ENCODE data around the gene ZNF423.

The ZNF423 gene

DNA sequence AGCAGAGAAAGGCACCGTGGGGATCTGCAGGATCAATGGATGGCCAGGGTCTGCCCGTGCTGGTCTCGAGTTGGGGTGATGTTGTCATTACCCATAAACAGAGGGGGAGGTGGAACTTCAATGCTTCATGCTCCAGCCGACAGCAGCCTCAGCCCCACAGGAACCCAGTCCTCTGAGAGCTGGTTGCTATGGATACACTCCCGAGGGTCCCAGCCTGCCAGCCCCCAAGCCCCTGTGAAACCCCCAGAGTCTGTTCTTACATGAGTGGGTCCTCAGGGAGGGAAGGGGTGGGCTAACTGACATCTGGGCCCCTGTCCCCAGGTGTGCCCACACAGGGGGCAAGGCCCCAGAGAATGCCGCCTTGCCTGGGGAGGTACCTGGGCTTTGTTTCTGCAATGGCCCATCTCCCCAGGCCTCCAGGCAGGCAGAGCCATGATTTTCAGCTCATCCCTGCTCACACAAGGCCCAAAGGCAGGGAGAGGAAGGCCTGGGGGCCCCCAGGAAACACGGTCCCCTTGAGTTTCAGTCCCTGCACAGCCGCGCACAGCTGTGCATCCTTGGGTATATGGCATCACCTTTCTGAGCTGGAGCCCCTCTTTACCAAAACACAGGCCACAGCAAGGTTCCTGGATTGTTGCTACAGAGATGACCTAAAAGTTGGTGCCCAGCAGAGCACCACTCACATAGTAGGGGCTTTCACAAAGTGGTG lies 223.7 kb downstream of the ZNF423 start:
- DNase-seq (ENCODE audit: extremely low read depth in 1 of 2, low read depth in 1 of 2), result no peak

DNA sequence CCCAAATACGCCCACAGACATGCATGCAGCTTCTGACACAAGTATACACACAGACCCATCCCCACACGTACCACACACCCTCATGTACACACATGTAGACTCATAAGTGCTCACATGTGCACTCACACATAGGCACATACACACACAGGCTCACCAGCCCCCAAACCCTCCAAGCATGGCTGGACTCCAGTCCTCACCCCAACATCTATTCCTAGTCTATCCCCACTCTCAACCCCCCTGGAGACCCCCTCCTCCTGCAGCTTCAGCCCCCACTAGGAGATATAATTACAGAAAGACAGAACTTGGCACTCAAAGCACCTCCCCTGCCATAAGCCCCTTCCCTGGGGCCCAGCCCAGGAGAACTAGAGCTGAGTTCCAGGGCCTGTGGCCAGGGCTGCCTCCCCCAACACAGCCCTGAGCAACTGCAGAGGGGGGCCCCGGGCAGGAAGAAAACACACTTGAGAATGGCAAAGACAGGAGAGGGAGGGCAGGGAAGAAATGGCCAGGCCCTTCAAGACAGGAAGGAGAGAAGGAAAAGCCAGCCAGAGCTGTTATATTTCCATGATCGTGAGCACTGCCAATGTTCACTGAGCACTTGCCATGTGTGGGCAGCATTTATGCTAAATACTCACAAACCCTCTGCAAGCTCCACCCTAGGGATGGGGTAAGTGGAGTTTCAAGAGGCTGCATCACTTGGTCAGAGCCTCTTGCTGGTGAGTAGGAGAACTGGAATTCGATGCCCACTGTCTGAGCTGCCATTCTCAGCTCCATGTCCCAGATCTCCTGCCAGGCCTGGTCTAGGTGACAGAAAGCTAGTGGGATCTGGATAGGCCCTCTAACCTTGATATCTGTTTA lies 224.5 kb downstream of the ZNF423 start:
- DNase-seq (ENCODE audit: extremely low read depth in 1 of 2, low read depth in 1 of 2), result no peak

DNA sequence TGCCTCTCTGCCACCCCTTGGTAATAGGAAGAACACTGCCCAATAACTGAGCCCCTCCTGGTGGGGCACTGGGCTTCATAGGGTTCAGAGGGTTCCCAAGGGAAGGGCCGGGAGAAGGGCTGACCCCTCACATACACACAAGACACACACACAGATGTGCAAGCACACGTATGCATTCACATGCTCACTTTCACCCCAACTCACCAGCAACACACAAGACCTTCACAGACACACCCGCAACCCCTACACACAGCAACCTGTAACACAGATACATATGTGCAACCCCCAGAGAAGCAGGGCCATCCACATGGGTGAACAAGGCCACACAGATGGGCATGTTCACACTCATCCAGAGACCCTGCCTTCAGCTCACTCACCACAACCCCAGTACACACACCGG lies 225.1 kb downstream of the ZNF423 start:
- no peak for DNase-seq (ENCODE audit: extremely low read depth in 1 of 2, low read depth in 1 of 2)

DNA sequence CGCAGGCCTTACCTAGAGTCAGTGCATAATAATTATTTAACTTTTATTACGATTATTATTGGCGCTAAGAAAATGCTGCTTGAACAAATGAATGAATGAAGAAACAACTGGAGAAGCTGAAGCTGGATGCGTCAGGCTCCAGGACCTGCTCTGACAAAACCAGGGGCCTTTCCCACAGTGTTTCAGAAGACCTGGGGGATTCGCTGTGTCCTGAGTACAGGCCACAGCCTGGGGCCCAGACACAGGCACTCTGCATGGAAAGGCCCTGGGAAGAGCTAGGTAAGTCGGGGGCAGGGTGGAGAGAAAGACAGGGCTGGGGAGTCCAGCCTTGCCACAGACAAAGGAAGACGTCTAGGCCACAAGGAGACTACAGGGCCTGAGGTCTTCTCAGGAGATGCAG lies 226.1 kb downstream of the ZNF423 start:
- DNase-seq (ENCODE audit: extremely low read depth in 1 of 2, low read depth in 1 of 2), result no peak

DNA sequence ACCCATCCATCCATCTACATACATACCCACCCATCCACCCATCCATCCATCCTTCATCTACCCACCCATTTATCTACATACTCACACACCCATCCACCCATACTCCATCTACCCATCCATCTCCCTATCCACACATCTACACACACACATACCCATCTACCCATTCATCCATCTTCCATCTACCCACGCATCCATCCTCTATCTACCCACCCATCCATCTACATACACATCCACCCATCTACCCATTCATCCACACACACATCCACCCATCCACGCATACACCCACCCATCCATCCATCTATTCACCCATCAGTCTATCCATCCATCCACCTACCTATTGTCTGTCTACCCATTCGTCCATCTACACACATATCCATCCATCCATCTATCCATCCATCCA lies 227.8 kb downstream of the ZNF423 start:
- DNase-seq (ENCODE audit: extremely low read depth in 1 of 2, low read depth in 1 of 2), result no peak

DNA sequence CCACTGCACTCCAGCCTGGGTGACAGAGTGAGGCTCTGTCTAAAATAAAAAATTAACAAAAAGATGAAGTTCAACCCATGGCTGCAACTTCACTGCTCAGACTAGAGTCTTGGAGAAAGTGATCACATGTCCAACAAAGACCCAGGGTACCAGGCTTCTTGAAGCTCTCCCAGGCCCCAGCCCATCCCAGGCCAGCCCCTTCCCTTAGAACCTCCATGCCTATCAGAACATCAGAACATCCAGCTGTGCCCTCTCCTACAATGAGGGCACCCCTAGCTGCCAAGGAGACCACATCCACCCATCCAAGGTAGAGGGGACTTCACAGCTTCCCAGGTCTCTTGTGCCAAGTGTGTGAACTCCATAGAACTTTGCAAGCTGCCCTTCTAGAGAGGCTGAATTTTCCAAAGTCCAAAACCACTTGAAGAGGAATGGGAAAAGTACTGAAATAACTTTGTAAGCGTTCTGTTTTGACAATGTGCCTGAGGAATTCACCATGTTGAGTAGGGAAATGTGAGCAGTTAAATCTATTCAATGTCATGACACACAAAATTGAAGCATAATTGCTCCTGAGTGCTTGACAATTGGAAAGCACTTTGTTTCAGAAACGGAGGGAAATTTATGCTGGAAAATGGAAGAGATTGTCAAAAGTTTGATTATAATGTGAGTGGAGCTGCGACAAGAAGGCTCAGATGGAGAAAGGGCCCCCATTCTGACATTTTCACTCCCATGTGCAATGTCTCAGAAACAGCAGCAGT lies 230.4 kb downstream of the ZNF423 start:
- no peak for DNase-seq (ENCODE audit: extremely low read depth in 1 of 2, low read depth in 1 of 2)

DNA sequence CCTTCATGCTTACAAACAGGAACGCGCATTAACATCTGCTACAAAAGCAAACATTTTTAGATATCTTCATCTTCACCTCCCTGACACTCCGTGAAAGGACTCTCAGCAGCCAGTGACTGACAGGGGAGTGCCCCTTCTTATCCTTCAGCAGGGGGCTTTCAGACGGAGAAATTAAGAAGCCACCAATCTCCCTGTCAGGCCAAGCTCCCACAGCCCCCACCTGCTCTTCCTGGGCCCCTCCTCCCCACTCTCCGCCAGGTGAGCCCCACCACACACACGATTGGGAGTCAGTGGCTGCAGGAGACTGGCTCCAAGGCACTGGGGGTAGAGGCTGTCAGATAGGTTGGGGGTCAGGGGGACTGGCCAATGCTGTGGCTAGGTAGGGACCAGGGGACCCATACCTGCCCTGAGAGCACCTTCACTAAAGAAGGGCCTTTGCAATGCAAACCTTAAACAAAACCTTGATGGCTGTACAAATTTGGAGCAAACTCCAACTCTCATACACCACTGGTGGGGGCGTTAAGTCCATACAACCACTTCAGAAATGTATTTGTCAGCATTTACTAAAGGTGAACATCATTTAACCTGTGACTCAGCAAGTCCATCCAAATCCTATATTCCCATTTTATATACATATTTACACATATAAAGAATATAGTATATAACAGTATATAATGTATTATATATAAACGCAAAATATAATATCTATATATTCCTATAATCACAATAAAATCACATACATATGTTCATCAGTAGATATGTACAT lies 232.2 kb downstream of the ZNF423 start:
- DNase-seq (ENCODE audit: extremely low read depth in 1 of 2, low read depth in 1 of 2), result no peak

DNA sequence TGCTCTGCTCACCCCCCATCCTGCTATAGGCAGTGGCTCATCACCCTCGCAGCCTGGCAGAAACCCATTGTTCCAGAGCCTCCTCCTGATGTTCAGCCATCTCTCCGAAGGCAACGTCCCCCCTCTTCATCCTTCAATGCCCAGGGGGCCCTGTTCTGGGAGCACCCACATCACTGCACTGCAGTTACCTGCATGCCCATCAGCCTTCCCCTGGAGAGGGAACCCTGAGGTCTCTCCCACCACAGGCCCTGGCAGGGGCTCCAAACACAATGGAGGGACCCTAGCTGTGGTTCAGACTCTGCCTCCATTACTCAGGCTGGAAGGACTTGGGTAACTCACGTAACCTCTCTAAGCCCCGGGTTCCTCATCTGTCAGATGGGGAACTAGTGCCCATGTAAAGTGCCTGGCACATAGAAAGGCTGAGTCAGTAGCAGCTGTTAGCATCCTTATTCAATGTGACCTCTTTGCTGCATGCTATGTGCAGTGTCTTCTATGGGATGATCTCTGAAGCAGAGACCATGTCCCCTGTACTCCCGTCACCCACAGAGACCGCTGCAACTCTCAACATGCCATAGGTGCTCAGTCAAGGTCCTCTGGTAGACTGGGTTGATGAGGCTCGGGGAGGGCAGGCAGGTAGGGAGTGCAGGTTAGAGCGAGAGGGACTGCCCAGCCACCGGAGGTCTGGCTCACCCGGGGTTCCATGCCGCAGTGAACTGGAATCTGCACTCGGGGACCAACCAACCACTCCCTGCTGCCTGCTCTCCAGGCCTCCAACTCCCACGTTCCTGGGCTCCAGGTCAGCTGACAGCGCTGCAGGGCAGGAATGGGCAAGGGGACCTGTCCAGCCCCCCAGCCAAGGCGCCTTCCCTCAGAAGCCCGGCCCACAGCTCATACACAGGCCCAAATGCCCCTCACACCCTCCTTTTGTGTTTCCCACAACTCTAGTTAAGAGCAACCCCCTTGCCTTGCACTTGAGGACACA lies 233.2 kb downstream of the ZNF423 start:
- no peak for DNase-seq (ENCODE audit: extremely low read depth in 1 of 2, low read depth in 1 of 2)

DNA sequence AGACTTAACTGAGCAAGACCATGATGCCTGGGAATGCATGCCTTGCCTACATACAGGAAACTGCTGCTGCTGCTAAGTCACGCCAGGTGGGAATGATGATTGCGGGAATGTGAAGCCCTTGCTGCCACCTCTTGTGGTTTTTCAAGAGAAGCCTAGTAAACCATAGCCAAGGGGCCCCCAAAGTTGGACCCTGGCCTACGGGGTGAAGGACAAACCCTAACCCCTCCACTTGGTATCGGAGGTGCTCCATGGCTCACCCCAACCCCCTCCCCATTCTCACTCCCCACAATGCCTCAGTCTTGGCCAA lies 233.9 kb downstream of the ZNF423 start:
- DNase-seq (ENCODE audit: extremely low read depth in 1 of 2, low read depth in 1 of 2), result no peak

DNA sequence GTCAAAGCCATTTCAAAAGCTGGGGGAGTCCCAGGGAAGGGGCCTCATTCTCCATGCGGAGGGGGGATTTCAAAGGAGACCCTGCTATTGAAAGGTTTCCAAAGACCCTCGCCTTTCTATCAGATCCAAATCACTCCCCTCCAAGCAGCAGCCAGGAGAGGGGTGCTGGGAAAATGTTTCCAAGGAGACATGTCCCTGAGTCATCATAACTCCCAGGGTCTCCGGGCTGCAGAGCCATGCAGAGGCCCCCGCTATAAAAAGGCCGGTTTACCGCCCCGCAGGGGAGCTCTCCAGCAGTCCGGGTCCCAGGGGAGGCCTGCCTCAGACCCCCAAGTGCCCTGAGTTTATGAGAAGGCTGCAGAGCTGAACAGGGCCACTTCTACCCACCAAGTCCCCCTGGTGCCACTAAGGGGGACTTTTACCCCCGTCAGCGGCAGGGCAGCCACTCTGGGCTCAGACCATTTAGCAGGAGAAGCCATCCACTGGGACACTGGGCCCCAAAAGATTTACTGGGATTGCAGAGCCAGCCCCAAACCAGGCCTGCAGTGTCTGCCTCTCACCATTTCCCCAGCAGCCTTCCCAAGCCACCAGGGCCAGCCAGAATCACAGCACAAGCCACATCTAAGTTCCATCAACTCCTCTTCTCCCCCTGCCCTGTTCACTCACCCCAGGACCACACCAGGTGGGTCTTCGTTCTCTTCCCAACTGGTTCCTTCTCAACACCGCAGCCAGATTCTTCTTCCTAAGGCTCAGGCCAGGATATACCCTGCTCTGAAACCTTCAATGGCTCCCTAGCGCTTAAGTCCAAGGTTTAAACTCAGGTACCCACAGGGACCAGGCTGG lies 234.4 kb downstream of the ZNF423 start:
- DNase-seq (ENCODE audit: extremely low read depth in 1 of 2, low read depth in 1 of 2), result no peak

DNA sequence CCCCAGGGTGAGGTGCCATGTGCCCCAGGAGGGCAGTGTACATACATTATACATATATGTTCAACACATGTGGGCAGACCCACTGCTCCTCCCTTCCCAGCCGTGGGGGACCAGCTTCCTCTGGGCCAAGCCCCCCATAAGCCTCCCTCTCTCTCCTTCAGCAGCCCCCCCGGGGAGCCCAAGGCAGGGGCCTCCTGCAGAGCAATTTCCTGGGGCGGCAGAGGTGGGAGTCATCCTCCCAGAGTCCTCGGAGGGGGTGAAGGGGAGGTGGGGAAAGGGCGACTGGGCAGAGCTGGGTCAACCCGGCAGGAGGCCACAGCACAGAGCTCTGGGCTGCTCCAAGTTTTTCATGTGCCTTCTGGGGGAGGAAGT lies 235.1 kb downstream of the ZNF423 start:
- DNase-seq (ENCODE audit: extremely low read depth in 1 of 2, low read depth in 1 of 2), result no peak

DNA sequence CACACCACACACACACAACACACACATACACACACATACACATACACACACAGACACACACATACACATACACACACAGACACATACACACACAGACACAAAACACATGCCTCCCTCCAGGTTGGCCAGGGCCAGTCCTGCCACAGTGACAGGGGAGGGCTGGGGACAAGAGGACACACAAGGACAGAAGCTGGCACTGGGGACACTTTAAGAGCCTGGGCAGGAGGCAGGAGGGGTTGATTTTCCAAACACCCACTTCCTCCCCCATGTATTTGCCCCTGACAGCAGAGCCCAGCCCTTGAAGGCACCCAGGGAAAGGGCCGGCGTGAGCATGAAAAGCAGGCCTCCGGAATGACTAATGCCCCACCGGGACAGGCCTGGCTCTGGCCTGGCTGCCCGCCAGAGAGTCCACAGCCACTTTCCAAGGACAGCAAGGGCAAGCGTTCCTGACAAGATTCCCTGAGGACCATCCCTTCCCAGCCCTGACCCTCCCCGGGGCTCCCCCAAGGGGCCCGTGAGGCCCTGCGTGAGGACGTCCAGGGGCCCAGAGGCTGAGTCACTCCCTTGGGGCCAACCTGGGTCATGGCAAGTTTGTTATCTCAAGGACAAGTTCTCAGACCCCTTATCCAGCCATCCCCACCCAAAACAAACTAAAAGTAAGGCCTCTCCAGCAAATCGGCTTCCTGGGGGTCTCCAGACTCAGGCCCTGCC lies 235.6 kb downstream of the ZNF423 start:
- DNase-seq (ENCODE audit: extremely low read depth in 1 of 2, low read depth in 1 of 2), result no peak

DNA sequence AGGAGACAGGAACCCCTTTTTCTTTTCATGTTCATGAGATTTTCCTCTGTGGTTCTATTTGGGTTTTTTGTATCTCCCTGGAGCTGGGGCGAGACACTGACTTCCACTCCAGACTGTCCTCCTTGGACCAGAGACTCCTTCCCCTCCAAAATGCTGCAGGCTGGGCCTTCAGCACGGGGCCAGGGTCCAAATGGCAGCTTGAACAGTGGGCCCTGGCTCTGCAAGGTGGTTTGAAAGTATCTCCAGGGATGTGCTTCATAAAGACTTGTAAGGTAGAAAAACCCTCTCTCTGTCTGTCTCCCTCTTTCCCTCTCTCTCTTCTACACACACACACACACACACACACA lies 236.1 kb downstream of the ZNF423 start:
- DNase-seq (ENCODE audit: extremely low read depth in 1 of 2, low read depth in 1 of 2), result no peak

DNA sequence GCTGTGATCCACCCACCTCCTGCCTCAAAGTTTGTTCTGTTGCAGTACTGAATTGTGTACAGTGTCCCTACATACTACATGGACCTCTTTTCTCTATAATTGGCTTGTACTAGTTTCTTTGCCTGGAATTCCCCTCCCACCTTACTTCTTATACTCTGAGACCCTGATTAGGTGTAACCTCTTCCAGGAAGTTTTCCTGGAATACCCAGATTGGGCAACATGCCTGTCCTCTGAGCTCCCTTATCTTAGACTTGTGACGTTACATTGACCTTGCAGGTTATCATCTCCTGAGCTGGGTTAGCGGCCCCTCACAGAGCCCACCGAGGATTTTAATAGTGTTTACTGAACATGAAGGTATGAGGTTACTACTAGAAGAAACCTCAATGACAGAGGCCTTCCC lies 237.0 kb downstream of the ZNF423 start:
- no peak for DNase-seq (ENCODE audit: extremely low read depth in 1 of 2, low read depth in 1 of 2)

DNA sequence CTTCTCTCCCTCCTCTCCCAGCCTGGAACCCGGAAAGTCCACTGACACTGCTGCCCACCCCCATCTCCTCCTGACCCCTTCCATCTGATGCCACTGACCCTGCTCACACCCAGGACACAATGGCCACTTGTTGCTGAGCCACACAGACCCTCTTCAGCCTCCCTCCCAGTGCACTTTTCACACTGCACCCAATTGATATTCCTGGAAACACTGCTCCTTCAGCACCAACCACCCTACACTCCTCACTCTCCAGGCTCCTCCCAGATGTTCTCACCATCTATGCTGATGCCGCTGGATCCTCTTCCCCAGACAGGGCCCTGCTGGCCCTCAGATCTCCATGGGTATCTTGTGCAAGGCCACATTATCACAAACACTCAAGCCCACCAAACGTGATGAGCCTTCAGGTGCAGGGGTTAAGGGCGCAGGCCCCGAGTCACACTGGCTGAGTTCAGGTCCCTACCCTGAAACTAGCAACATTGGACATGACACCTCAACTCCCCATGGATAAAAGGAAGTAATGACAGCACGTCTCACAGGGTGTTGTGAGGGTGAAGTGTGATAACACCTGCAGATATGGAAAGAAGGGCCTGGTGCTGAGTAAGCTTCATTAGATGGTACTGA lies 238.1 kb downstream of the ZNF423 start:
- no peak for DNase-seq (ENCODE audit: extremely low read depth in 1 of 2, low read depth in 1 of 2)

DNA sequence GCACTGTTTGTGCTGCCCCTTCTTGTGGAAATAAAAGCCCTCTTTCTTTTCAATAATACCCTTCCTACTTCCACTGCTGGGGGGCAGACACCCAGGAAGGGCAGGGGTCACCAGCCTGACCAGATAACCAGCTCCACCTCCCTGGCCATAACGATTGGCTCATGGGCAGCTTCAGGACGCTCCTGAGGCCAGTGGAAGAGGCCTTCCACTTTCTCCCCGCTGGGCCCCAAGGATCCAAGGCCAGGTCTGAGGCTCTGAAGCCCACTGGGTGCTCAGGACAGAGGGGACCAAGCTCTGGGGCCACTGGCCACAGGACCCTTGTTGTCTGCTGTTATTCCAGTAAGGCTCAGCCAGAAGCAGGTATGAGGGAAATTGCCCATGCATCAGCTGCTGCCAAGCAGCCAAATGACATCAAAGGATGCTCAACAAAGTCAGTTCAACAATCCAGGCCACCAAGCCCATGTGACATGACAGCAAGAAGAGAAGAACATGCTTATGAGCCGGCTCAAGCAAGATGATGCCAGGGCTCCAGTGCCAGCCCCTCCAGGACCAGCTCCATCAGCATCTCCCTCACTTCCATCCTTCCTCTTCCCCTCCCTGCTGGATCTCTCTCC lies 238.8 kb downstream of the ZNF423 start:
- no peak for DNase-seq (ENCODE audit: extremely low read depth in 1 of 2, low read depth in 1 of 2)

DNA sequence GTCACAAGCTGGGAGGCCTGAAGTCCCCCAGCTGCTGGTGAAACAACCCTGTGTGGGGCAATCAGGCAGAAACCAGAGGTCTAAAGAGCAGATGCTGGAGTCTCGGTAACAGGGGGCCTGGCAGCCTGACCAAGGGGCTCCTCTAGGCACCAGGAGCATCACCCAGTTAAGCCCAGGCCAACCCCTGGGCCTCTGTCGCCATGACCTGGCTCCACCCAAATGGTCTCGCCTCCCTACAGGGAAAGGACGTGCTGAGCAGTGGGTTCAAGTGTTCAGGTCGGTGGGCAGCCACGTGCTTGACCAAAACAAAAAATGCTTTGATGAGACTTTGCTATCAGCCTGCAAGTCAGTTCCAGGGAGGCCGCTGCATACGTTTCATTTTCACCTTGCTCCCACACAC lies 240.3 kb downstream of the ZNF423 start:
- DNase-seq (ENCODE audit: extremely low read depth in 1 of 2, low read depth in 1 of 2), result no peak

DNA sequence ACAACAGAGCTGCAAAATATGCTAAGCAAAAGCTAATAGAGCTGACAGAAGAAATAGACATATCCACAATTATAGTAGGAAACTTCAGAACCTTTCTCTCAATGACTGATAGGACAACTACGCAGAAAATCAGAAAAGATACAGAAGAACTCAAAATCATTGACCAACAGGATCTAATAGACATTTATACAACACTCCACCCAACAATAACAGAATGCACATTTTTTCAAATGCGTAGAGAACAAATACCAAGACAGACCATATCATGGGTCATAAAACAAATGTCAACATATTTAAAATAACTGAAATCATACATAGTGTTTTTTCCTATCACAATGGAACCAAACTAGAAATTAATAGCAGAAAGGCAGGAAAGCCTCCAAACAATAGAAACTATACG lies 244.9 kb downstream of the ZNF423 start:
- no peak for DNase-seq (ENCODE audit: extremely low read depth in 1 of 2, low read depth in 1 of 2)

All from activated CD8-positive, alpha-beta memory T cell treated with anti-CD3 and anti-CD28 coated beads for 1 hour (primary cell).